Stimulated activated CD8-positive, alpha-beta memory T cell treated with anti-CD3 and anti-CD28 coated beads, Interleukin-12 subunit alpha, Interleukin-12 subunit beta, amount 100 ng/mL, for 24 hours (primary cell): Measurements from ENCODE around the gene WFDC1.

Experiments used
- DNase-seq: peaks from one replicate; pipeline ENCODE4 v3.0.0-alpha.2; 2020; ENCODE audit errors: extremely low read depth

The WFDC1 gene, protein sequence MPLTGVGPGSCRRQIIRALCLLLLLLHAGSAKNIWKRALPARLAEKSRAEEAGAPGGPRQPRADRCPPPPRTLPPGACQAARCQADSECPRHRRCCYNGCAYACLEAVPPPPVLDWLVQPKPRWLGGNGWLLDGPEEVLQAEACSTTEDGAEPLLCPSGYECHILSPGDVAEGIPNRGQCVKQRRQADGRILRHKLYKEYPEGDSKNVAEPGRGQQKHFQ

DNA sequence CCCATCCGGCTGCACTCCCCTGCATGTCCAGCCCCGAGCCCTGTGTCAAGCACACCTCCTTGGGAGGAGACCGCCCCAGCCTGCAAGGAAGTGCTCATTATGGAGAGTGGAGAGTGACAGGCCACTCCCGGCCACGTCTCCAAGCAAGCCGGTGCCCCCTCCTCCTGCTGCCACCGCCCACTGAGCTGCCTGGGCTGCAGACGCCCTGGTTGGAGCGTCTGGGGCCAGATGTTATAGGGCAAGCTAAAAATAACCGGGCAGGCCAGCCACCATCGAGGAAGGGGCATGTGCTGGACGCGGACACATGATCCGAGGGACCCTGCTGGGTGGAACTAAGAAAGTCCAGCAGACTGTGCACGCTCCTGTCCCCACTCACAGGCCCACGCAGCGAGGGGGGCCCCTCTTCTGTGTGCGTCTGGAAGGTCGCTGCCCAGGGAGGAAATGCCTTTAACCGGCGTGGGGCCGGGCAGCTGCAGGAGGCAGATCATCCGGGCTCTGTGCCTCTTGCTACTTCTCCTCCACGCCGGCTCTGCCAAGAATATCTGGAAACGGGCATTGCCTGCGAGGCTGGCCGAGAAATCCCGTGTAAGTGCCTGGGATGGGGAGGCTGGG lies at the start of gene WFDC1:
Gene WFDC1, plus strand, starts transcription at position 348 of the 612 bp plus-strand sequence. Its CDS starts 94 bp downstream, at position 442.
- no peak for DNase-seq

DNA sequence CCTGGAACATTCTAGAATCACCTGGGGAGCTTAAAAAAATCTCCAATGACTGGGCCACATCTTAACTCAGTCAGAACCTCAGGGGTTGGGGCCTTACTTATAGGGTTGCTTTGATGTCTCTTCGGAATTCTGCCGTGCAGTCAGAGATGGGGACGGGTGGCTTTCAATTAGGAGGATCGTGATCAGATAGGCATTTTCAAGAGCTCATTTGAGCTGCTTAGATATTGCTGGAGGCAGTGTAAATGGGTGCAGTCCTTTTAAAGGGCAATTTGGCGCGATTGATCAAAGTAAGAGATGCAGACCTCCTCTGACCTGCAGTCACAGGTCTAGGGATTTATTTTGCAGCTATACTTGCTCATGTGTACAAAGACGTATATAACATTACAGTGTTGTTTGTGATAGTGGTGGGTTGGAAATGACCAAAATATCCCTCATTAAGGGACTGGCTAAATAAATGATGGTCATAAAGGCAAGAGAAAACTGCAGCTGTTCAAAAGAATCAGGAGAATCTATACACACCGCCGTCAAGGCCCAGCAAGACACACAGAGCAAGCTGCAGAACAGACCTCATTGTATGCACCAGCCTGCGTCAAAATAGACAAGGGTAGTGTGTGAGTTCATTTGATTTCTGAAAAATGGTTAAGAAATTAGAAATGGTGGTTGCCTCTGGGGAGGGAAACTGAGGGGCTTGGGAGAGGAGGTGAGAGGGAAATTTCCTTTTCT lies 48.6 kb upstream of the WFDC1 start:
- DNase-seq = no peak

DNA sequence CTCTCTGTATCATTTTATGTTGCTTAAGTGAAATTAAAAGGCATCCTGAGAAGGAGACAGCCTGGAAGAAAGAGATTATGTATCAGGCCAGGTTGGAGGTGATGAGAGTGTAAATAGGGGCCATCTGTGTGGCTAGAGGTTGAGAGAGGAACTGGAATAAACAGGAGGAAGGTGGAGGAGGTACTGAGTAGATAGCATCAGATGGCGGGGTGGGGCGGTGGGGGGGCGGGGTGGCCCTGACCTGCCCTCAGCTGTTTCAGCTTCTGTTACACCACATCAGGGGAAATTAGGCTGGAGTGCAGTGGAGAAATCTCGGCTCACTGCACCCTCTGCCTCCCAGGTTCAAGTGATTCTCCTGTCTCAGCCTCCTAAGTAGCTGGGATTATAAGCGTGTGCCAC lies 48.0 kb upstream of the WFDC1 start:
- DNase-seq = no peak

DNA sequence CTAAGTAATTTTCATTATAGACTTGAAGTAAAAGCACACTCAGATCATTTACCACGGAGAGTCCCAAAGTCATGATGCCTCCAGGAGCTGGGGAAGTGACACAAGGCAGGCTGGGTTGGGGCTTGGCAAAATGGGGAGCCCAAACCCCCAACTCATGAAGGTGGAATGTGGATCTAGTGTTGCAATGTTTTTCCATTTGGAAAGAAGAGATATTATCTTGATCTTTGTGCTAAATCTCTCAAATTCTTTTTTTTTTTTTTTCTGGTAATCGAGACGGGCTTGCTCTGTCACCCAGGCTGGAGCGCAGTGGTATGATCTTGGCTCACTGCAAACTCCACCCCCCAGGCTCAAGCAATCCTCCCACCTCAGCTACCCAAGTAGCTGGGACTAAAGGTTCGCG lies 47.3 kb upstream of the WFDC1 start:
- no peak for DNase-seq

DNA sequence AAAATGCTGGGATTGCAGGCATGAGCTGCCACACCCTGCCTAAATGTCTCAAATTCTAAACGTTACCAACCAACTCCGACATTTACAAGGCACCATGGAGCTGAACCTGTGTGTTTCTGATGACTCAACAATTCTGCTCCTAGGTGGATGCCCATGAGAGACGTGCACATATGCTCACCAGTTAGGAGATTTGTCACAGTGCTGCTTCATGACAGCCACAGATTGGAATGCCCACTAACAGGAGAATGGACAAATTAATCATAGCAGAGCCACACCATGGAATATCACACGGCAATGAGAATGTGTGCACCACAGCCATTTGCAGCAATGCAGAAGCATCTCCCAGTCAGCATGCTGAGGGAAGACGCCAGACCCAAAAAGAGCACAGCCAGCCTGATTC lies 46.8 kb upstream of the WFDC1 start:
- DNase-seq = no peak

DNA sequence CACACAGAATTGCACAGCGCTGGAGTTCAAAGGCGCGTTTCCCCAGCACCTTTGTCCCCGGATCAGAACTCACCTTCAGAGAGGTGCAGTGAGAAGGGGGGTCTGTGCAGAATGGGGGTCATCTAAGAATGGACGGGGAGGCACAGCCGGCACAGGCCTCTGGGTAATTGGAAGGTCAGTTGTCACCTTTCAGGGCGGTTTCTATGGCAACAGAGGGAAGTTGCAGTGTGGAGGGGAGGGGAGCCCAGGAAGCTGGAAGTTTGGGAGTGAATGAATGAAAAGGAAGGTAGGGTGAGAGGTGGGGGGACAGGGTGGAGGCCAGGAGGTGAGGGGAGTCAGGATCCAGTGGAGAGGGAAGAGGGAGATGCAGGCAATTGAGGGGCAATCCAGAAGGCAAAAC lies 42.5 kb upstream of the WFDC1 start:
- no peak for DNase-seq

DNA sequence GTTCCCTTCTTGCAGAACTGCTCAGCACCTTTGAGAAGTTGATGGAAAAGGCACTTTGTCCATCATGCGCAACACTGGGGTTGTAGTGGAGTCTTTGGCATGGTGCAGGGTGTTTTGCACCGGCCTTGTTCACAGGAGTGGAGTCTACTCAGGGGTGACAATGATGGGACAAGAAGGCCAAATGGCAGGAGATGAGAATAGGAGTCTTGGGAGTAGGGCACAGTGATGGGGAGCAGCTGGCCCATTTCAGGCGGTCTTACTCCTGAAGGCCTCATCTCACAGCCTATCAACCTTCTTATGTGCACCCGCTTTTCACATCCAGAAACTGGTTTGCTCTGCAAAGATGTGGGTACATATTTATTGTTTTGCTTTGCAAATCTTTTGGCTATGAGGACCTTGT lies 41.5 kb upstream of the WFDC1 start:
- DNase-seq = no peak

DNA sequence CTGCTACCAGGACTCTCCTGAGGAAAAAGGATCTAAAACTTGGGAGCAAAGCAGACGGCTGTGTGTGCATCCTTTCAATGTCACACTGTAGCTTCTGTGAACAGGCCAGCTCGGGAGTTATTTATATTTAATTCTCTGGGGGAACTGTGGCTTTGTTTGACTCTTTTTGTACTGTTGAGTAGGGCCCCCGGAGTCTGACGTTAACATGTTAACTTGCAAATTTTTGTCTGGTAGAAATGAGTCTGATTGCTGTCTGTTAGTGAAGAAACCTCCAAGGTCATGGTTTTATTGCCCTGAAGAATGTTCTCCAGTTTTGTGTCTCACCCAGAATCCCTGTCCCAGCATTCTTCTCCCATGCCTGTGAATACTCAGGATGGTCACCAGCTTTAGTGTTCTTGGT lies 40.6 kb upstream of the WFDC1 start:
- no peak for DNase-seq

DNA sequence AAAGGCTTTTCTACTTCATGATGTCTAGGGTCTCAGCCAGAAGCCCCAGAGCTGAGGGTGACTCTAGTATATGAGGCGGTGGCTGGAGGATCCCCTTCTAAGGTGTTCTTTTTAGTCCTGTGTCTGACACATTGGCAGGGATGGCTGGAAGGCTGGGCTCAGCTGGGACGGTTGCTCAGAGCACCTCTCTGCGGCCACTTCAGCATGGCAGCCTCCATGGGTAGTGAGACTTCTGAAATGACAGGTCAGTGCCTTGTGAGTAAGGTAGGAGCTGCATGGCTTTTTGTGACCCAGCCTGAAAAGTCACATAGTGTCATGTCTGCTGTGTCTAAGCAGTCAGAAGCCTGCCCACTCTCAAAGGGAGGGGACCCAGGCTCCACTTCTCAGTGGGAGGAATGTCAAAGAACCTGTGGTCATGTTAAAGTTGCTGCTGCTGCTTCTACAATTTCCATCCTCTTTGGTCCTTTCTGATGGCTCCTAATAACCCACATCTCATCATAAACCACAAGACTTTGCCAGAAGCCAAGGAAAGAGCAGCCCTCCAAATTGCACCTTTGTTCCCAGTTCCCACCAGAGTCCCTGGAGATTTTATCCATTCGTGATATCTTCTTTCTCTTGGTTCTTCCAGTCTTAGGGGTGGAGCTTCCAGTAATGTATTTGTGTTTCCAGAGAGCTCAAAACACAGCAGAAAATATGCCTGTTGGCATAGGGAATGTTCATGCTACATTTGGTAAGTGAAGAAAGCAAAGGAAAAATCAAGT lies 39.4 kb upstream of the WFDC1 start:
- no peak for DNase-seq

DNA sequence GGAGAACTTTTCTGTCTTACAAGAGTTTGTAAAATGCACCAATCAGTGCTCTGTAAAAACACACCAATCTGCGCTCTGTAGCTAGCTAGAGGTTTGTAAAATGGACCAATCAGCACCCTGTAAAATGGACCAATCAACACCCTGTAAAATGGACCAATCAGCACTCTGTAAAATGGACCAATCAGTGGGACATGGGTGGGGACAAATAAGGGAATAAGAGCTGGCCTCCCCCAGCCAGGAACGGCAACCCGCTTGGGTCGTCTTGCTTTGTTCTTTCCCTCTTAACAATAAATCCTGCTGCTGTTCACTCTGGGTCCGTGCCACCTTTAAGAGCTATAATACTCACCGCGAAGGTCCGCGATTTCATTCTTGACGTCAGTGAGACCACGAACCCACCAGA lies 36.4 kb upstream of the WFDC1 start:
- DNase-seq = no peak

DNA sequence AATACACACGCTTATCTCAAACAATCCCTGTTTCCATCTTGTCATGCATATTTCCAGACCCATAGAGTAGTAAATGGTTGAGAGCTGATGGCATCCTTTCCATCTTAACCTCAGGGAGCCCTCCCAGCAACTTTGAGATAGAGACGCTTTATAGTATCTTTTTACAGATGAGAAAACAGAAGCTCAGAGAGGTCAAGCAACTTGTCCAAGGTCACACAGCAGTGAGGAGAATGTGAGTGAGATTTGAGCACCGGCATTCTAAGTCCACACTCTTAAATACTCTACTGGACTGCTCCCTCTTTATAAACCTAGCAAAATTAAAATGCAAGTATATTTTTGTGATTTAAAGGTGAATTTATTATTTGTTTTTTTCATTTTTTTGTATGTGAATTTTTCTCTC lies 35.0 kb upstream of the WFDC1 start:
- no peak for DNase-seq

DNA sequence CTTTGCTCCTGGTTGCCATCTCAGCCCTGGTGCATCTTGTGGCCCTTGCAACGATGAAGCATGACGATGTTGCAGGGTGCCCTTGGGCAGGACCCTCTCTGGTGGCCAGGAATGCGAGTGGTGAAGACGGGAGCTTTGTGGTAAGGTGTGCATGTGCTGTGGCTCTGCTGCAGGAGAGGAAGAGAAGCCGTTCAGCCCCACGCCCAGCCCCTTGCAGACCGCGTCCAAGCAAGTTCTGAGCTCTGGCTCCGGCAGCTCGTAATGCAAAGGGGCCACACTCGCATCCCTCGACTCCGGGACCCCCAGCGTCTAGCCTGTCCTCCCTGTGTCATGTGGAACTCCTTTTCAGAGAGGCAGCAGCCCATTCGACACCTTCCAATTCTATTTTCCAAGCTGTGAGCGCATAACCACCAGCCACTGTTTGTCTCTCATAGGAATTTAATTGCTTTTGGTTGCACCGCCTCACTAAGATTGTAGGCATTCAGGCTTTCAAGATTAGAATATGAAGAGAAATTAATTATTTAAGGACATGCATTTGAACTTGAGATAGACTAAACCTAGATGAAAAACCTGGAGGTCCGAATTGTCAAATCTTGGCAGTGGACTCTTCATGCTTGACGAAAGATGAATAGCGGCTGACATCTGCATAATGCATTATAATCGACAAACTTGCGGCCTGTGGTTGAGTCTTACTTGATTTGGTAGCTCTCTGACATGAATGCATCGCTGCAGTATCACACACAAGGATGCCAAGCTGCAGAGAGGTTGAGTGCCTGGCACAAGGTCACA lies 33.7 kb upstream of the WFDC1 start:
- DNase-seq = no peak

DNA sequence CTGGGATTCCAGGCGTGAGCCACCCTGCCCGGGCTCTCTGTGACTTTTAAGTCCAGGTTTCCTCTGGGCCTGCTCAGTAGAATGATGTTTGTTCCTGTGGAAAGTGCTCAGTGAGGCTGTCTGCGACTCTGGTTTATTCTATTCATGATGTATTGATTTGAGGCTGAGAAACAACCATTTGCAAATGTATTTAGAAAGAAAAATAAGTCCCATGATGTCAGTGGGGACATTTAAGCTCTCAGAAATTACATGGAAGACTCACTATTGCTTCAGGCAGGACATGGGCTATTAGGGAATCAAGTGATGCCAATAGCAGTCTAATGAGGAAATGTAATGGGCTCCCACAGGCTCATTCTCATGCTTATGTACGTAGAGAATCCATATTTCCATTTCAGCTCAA lies 32.6 kb upstream of the WFDC1 start:
- no peak for DNase-seq

DNA sequence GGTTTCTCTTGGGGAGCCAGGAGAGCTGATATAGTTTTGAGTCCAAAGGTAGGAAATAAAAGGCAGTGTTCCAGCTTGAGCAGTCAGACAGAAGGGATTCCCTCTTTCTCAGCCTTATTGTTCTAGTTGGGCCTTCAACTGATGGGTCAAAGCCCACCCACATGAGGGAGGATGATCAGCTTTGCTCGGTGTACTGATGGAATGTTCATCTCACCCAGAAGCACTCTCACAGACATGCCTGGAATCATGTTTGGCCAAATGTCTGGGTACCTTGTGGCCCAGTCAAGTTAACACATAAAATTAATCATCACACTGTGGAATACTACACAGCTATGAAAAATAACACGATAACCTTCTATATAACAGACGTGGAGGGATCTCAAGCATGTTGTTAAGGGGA lies 31.7 kb upstream of the WFDC1 start:
- no peak for DNase-seq

DNA sequence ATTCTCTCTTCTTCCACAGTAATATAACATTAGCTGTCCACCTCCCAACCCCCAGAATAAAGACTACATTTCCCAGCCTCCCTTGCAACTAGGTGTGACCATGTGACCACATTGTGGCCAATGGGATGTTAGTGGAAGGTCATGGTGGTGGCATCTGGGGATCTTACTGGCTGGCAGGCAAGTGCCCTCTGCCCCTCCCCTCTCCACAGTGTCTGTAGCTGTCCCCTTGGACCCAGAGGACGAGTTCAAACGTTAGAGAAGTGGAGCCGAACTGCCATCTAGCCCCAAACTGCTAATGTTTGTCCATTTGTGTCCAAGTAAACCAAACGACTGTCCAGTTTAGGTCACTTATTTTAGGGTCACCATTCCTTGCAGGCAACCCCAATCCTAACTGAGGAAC lies 28.2 kb upstream of the WFDC1 start:
- no peak for DNase-seq

DNA sequence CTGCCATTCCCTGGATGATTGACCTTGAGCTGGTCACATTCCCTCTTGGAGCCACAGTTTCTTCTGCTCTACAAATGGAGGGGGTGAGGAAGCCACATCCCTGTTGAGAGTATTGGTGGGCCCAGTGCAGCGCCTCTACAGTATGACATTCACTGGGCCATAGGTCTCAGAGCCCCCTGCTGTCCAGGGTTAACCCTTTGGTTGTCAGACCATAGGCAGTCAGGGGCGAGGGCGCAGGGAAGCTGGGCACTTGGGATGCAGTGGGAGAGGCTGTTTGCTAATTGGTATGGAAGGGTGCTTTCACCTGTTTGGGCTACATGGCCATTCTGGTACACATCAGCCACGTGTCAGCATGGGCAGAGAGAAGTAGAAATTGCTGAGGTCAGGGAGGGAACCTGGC lies 27.3 kb upstream of the WFDC1 start:
- no peak for DNase-seq

DNA sequence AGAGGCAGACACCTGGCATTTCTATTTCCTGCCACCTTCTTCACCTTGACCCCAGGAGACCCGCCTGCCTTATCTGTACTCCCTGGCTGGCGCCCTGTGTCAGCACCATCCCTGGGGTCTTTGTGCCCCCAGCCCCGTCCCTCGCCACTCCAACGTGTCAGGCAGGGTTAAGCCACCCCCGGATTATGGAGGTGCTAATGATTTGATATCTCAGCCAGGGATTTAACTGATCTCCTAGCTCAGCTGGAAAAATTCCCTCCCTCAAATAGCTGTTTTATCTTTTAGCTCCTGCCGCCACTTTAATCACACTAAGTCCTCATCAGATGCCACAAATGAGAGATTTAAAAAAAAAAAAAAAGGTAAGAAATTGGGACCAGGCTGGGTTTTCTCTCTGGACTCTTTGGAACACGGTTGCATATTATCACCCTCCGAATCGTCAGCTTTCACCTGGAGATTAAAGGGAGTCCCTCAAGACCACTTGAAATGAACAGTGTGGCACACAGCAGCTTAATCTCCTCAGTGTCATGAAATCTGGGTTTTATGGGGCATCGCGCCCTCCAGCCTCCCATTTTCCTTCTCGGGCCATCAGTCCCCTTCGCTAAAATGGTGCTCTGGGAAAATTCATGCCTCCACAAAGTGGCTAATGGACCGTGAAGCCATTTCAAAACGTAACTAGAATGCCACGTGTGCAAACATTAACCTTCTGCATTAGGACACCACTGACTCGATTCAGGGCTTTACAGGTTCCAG lies 26.2 kb upstream of the WFDC1 start:
- no peak for DNase-seq

DNA sequence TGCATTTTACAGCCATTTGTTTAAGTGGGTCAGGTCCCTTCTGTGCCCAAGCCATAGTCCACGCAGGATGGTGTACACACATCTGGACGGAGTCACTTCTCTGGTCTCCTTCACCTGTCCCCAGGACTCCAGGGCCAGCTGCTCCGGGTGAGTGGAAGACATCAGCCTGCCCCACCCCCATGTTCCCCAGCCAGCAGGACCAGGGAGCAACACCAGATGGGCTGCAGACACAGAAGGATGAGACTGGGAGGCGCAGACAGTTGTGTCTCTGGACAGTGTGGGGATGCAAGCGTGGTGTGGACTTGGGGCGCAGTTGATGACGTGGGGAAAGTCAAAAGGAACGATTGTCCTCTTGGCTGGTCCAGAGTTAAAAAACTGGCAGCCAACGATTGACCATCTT lies 24.6 kb upstream of the WFDC1 start:
- DNase-seq = no peak

DNA sequence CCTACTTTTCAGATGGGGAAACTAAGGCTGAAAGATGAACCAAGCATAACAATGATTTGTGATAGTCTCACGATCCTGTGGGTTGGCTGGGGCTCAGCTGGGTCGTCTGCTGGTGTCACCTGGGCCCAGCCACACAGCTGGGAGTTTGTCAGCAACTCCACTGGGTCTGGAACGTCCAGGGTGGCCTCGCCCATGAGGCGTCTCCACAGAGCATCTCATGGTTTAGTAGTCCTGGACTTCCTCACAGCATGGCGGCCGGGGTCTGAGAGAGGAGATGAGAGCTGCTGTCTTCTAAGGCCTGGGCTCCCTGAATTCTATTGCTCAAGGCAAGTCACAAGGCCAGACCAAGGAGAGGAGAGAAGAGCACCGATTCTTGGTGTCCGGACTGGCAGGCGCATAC lies 24.1 kb upstream of the WFDC1 start:
- DNase-seq = no peak

DNA sequence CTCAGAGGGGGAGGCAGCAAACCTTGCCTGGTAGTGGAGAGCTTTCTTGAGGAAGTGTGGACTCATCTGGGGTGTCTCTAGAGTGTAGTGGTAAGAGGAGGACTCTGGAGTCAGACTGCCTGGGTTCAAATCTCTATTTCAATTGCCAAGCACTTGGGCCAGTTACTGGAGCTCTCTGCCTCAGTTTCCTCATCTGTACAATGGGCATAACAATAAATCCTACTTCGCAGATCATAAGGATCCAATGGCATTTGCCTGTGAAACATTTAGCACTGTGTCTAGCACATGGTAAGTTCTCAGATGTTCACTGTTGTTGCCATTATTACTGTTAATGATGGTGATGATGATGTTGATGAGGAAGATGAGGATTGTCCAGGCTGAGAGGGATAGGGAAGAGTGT lies 23.6 kb upstream of the WFDC1 start:
- no peak for DNase-seq

DNA sequence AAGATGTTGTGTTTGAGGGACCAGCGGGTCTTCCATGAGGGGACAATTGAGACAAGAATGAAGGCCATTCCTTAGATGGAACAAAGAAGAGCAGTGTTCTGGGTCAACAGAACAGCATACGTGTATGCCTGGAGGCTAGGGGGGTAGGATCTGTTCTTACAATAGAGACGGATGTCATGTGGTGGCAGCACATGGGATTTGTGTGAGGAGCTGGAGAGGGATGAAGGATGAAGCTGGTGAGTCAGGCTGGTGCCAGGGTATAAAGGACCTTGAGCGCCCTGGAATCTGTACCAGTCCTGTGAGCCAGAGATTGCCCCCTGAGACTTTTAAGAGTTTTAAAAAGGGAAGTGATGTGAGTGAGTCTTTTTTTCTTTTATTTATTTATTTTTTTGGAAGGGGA lies 22.8 kb upstream of the WFDC1 start:
- DNase-seq = no peak
